GM19351 (cell line): Measurements from ENCODE around the gene NME9.

Experiments
- ATAC-seq: cut with Tn5 transposase; IDR thresholded peaks from one replicate; pipeline ENCODE4 v1.9.1; 2021; ENCODE audit warnings: mild to moderate bottlenecking, moderate library complexity; ENCODE audit not compliant: unreplicated experiment

Gene NME9

DNA sequence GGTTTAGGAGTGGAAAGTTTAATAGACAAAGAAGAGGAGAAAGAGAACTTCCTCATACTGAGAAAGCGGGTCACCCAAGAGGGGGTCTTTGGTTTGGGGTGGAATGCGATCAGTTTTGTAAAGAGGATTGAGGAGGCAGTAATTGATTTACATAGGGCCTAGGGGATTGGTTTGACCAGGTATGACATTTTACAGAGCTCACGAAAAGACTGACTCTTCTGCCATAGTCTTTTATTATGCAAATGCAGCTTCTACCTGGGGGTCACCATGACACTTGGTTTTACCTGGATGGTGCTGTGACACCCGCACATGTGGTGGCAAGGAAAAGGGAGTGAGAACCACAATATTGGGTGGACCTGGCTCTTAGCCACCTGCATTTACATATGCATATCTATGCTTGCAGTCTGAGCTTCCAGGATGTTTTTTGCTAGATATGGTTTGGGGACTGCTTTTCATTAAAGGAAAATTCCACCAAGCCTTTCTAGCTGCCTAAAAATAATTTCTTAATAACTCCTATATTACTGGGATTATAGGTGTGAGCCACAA lies 6.9 kb upstream of the NME9 start:
- ATAC-seq: no peak

DNA sequence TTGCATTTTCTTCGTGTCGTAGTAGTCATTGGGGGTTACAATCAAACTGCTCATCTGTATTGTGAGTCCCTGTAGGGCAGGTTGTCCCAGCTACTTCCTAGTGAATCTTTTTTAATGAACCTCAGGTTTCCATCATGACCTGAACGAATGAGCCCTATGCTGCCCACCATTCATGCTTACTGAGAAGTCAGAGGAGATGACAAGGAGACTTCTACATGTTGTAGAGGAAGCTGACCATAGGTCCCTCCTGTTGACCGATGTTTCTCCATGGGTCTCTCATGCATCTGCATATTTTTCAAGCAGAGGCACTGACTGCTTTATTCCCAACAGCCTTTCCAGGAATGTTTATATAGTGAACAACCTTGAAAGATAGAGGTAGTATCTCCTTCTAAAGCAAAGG lies 5.0 kb upstream of the NME9 start:
- ATAC-seq: no peak

GRCh38 chr3:138332472-138333073 lies 2.9 kb upstream of the NME9 start:
- ATAC-seq: peak; percentile 32

DNA sequence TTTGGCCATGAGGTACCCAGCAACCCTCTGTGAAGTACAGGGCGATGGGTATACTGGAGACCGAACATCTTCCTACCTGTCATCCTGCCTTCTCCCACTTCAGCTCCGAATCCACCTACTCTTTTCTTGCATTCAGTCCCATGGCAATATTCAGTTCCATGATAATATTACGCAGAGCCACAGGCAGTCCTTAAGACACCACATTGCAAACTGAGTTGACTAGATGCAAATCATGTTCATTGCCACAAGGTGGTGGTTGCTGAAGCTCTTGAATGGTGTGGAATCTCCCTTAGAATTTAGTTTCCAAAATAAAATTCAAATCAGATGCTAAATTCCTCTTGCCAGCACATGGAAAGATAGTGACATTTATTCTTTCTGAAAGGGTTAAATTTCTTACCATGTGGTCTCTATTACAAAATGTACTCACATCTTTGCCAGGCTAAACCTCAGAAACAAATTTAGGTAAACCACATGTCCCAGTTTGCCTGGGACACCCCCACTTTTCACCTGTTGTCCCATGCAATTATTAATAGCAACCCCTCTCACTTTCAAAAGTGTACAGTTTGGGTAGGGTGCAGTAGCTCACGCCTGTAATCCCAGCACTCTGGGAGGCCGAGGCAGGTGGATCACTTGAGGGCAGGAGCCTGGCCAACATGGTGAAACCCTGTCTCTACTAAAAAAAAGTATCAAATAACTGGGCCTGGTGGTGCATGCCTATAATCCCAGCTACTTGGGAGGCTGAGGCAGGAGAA lies 1.7 kb upstream of the NME9 start:
- no peak for ATAC-seq

GRCh38 chr3:138329984-138330293 lies 288 bp upstream of the NME9 start:
- no peak for ATAC-seq

GRCh38 chr3:138328341-138328740 lies 1.3 kb downstream of the NME9 start:
- no peak for ATAC-seq

DNA sequence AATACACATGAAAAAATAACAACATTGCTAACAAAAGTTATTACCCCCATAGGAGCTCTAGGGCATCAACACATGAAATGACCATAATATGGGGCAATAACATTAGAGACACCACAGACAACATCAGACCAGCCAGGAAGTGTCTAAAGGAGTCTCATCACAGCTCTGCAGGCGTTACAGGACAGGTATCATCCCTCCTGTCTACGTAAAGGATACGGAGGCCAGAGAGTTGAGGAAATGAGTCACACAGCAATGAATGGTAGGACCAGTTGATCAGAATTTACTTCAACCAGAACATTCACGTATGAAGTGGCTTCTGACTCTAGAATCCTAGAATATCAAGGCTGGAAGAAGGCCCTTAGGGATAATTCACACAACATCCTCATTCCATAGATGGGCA lies 1.8 kb downstream of the NME9 start:
- no peak for ATAC-seq

DNA sequence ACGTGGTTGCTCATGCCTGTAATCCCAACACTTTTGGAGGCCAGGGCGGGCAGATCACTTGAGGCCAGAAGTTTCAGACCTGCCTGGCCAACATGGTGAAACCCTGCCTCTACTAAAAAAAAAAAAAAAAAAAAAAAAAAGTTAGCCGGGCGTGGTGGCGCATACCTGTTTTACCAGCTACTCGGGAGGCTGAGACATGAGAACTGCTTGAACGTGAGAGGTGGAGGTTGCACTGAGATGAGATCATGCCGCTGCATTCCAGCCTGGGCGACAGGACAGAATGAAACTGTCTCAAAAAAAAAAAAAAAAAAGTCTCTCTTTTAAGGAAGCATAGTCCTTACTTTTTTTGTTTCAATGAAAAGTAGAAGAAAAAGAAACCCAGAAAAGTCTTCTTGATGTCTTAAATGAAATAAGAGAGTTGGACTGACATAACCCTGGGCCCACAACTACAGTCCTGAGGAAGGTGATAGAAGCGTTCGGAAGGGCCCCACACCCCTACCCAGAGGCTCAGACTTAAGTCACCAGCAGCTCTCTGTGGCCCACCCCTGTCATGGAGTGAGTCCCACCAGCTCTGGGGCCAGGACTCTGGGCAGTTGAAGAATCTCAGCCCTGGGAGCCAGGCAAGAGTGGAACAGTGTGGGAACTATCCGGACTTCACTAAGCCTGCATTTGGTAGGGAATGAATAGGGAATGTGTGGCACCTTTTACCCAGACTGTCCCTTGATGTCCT lies 2.6 kb downstream of the NME9 start:
- no peak for ATAC-seq

DNA sequence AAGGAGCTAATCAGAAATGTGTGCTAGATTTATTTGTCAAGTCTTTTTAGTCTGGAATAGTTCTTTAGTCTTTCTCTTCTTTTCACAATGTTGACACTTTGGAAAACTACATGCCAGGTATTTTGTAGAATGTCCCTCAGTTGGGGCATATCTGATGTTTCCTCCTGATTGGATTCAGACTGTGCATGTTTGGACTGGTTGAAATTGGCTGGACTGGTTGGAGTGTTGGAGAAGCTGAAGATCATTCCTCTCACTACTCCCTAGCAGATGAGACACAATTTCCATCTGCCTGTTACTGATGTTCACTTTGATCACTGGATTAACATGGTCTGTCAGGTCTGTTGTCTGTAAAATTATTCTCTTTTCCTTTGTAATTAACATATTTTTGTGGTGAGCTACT lies 3.7 kb downstream of the NME9 start:
- ATAC-seq: no peak

DNA sequence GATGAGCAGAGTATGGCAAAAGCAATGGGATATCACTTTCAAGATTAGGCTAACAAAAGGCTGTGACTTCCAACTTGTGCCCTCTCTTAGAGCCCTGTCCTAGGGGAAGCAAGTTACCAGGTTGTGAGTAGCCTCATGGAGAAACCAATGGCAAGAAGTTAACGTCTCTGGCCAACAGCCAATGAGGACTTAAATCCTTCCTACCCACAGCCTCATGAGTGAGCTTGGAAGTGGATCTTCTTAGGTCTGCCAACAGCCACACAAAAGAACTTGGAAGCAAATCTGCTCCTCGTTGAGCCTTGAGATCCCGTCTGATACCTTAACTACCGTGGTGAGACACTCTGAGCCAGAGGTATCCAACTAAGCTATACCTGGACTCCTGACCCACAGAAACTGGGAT lies 5.7 kb downstream of the NME9 start:
- ATAC-seq: no peak

DNA sequence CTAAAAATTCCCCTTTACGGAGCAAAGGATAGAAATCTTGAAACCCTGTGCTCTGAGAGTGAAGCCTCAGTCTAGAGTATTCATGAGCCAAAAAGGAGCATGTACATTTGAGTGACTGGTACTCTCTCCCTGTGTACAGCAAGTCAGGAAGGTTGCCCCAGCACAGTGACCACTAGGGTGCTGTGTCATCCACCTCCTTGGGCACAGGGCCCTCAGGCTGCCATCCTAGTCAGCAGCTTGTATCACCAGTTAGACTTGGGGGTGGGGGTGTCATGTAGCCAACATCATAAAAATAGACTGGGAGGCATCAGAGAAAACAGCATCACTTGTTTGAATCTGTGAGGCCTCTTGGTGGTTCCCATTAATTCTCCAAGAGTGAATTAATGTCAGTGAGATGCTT lies 12.0 kb downstream of the NME9 start:
- ATAC-seq: no peak

- ATAC-seq: no peak
These were observed 14.9 kb downstream of the NME9 start for GRCh38 chr3:138314751-138315150.

DNA sequence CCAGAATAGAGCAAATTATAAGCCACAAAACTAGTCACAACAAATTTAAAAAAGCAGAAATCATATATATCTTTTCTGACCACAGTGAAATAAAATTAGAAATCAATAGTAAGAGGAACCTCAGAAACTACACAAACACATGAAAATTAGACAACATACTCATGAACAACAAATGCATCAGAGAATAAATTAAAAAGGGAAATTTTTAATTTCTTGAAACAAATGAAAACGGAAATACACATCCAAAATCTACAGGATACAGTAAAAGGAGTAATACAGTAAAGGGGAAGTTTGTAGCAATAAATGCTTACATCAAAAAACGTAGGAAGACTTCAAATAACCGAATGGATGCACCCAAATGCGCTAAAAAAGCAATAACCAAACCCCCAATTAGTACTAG lies 19.2 kb downstream of the NME9 start:
- ATAC-seq: no peak

DNA sequence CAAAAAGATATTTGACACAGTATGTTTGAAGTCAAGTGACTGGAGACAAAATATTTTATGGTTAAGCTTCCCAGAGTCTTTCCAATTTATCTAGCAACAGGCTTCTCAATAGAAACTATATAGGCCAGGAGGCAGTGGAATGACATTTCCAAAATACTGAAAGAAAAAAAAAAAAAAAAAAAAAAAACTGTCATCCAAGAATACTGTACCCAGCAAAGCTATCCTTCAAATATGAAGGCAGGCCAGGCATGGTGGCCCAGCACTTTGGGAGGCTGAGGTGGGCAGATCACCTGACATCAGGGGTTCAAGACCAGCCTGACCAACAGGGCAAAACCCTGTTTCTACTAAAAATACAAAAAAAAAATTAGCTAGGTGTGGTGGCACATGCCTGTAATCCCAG lies 20.9 kb downstream of the NME9 start:
- ATAC-seq: no peak

DNA sequence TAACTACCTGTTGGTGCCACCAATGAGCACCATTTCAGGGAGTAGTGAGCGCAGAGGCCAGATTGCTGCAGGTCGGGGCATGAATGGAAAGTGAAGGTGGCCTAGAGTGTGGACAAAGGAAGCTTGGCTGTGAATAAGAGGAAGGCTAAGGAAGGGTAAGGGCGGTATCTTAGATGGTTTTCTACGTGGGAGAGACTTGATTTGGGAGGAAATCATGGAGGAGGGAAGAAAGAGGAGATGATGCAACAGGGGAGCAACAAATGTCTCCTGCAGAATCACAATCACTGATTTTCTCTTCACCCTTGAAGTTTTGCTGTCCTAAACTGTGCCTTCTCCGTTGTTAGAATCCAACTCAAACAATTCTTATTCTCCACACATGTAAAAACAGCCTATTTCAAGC lies 21.8 kb downstream of the NME9 start:
- ATAC-seq: no peak

DNA sequence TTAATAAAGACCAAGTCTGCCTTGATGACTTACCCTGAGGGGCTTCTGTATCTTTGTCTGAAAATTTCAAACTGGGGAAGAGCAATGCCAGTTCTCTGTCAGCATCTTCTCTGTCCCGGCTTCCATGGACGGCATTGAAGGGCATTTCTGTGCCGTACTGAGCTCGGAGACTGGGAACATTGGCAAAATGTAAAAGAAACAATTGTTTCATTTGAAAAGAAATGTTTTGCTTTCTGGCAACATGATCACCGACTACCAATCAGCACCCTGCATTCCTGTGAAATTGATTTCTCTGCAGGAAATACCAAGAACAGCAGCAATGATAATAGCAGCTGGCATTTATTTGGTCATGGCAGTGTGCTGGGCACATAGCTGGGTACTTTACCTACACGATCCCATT lies 26.2 kb downstream of the NME9 start:
- no peak for ATAC-seq

- no peak for ATAC-seq
These were observed 29.0 kb downstream of the NME9 start for GRCh38 chr3:138300647-138301046.

DNA sequence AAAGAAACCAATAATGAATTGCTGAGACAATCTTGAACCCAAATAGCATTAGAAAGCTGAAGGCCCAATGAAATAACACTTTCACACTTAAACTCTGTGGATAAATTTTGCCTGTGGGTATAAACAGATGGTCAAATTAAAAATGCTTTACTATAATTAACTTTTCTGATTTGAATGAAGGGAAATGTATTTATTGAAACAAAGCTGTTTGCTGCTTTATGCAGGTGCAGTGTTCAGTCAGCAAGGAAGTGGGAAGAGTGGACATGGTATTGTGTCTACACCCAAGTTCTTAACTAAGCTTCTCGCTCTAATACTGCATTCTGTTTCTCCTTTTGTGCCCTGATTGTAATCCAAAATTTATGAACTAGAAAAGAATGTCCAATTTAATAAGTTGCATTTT lies 31.8 kb downstream of the NME9 start:
- no peak for ATAC-seq

- ATAC-seq: no peak
These were observed 32.5 kb downstream of the NME9 start for GRCh38 chr3:138297059-138297607.

- no peak for ATAC-seq
These were observed 33.0 kb downstream of the NME9 start for GRCh38 chr3:138296639-138297038.

GRCh38 chr3:138289701-138290100 lies 40.0 kb downstream of the NME9 start:
- ATAC-seq: no peak

DNA sequence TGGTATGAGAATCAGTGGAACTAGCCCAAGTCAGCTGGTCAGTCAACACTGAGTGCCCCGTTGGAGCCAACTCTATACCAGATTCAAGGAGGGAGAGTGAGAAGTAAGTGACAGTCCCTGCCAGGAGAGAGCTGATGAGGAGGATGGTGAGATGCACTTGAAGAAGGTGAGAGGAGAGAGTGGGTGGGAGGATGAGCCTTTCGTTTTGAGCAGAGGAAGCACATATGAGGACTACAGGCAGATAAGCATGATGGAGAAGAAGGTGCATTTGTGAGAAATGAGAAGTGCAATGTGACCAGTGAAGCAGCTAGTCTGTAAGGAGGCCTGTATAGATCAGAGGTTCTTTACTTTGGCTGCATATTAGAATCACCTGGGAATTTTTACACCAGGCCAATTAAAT lies 40.4 kb downstream of the NME9 start:
- ATAC-seq: no peak
